HEK293 (cell line): ENCODE results near the gene MMS22L.

Experiments used
- CTCF ChIA-PET: fragments of 350-600 bp; formaldehyde crosslinking; extraction: SDS; loops from one replicate; lab custom pipeline; 2021; ENCODE audit warnings: antibody characterized with exemption; lab: Yijun Ruan, JAX
- POLR2A ChIA-PET: fragments of 300-600 bp; formaldehyde crosslinking; extraction: SDS; loops from one replicate; lab custom pipeline; 2020; ENCODE audit warnings: antibody characterized with exemption, inconsistent platforms; lab: Yijun Ruan, JAX
- H3K27ac ChIP-seq: fragments of 200-500 bp; sonication (Bioruptor generic); 2 replicates; pipeline ENCODE4 v1.5.1; 2014; ENCODE audit warnings: low read depth, low read length, control low read depth, inconsistent platforms; ENCODE audit errors: extremely low read depth
- H3K36me3 ChIP-seq, 2 experiments: fragments of 200-500 bp in 1 of 2; sonication (Bioruptor generic) in 1 of 2; 1 replicate in 1 of 2; 2 replicates in 1 of 2; pipeline ENCODE4 v1.5.1; 2014 to 2017; ENCODE audit warnings: inconsistent platforms in 2 of 2, low read length in 2 of 2; ENCODE audit not compliant: control insufficient read depth in 2 of 2, insufficient read depth in 1 of 2
- H3K4me1 ChIP-seq: fragments of 200-500 bp; sonication (Bioruptor generic); 2 replicates; pipeline ENCODE4 v1.5.1; 2014; ENCODE audit warnings: mild to moderate bottlenecking, low read length, inconsistent platforms; ENCODE audit not compliant: control insufficient read depth, insufficient read depth
- H3K4me3 ChIP-seq: 2 replicates; pipeline ENCODE4 v1.5.1; 2011; ENCODE audit warnings: low read depth, mild to moderate bottlenecking, control low read depth, low read length, moderate library complexity
- H3K9me3 ChIP-seq: fragments of 200-500 bp; sonication (Bioruptor generic); 2 replicates; pipeline ENCODE4 v1.5.1; 2014; ENCODE audit warnings: low read depth, low read length, inconsistent platforms; ENCODE audit not compliant: control insufficient read depth, insufficient read depth
- EGR2 ChIP-seq: fragments of 450-650 bp; formaldehyde crosslinking; IDR thresholded peaks from 2 replicates; pipeline ENCODE4 v1.5.1; 2016; ENCODE audit warnings: low read depth, missing biosample characterization, missing genetic modification characterization
- GLIS2 ChIP-seq: fragments of 450-650 bp; formaldehyde crosslinking; IDR thresholded peaks from 2 replicates; pipeline ENCODE4 v1.5.1; 2016; ENCODE audit warnings: missing biosample characterization, missing genetic modification characterization
- HOXA7 ChIP-seq: sonication (generic); formaldehyde crosslinking; IDR thresholded peaks from 2 replicates; pipeline ENCODE4 v1.8.1; 2022; ENCODE audit warnings: missing genetic modification reagents, borderline replicate concordance
- KLF1 ChIP-seq: fragments of 450-650 bp; formaldehyde crosslinking; IDR thresholded peaks from 2 replicates; pipeline ENCODE4 v1.5.1; 2016; ENCODE audit warnings: missing biosample characterization, missing genetic modification characterization
- KLF10 ChIP-seq: fragments of 450-650 bp; IDR thresholded peaks from 2 replicates; pipeline ENCODE4 v1.5.1; 2018; ENCODE audit warnings: missing biosample characterization, mild to moderate bottlenecking, missing genetic modification characterization
- PRDM1 ChIP-seq: fragments of 450-650 bp; formaldehyde crosslinking; IDR thresholded peaks from 2 replicates; pipeline ENCODE4; 2016; ENCODE audit warnings: missing biosample characterization, missing genetic modification characterization
- SP2 ChIP-seq: fragments of 450-650 bp; formaldehyde crosslinking; IDR thresholded peaks from 2 replicates; pipeline ENCODE4 v1.5.1; 2016; ENCODE audit warnings: missing biosample characterization, missing genetic modification characterization
- YY1 ChIP-seq: fragments of 450-650 bp; formaldehyde crosslinking; IDR thresholded peaks from 2 replicates; pipeline ENCODE4 v1.5.1; 2018; ENCODE audit warnings: missing biosample characterization, missing genetic modification characterization
- ZBTB7A ChIP-seq: fragments of 450-650 bp; formaldehyde crosslinking; IDR thresholded peaks from 2 replicates; pipeline ENCODE4 v1.5.1; 2016; ENCODE audit warnings: low read depth, missing biosample characterization, missing genetic modification characterization
- ZFP37 ChIP-seq: fragments of 450-650 bp; formaldehyde crosslinking; IDR thresholded peaks from 2 replicates; pipeline ENCODE4 v1.5.1; 2016; ENCODE audit warnings: missing biosample characterization, missing genetic modification characterization
- ZNF148 ChIP-seq: fragments of 450-650 bp; formaldehyde crosslinking; IDR thresholded peaks from 2 replicates; pipeline ENCODE4 v1.5.0; 2017; ENCODE audit warnings: missing biosample characterization, missing genetic modification characterization, borderline replicate concordance
- ZNF223 ChIP-seq: fragments of 450-650 bp; formaldehyde crosslinking; IDR thresholded peaks from 2 replicates; pipeline ENCODE4 v1.5.1; 2016; ENCODE audit warnings: missing biosample characterization, missing genetic modification characterization
- ZNF23 ChIP-seq: fragments of 450-650 bp; formaldehyde crosslinking; IDR thresholded peaks from 2 replicates; pipeline ENCODE4 v1.5.1; 2016; ENCODE audit warnings: missing biosample characterization, missing genetic modification characterization, borderline replicate concordance
- ZNF274 ChIP-seq, 2 experiments: fragments of 200-500 bp in 1 of 2; fragments of 450-650 bp in 1 of 2; sonication (Bioruptor generic) in 1 of 2; formaldehyde crosslinking in 1 of 2; IDR thresholded peaks; 2 replicates each; pipeline versions ENCODE4 v1.5.1 to v1.6.1; 2014 to 2016; ENCODE audit warnings: borderline replicate concordance in 1 of 2, inconsistent platforms in 1 of 2, low read length in 1 of 2, missing biosample characterization in 1 of 2, missing genetic modification characterization in 1 of 2
- ZNF292 ChIP-seq: fragments of 450-650 bp; formaldehyde crosslinking; IDR thresholded peaks from 2 replicates; pipeline ENCODE4 v1.5.1; 2016; ENCODE audit warnings: low read depth, missing biosample characterization, missing genetic modification characterization, borderline replicate concordance
- ZNF302 ChIP-seq: fragments of 450-650 bp; formaldehyde crosslinking; IDR thresholded peaks from 2 replicates; pipeline ENCODE4 v1.5.1; 2016; ENCODE audit warnings: missing biosample characterization, missing genetic modification characterization, low read depth
- ZNF341 ChIP-seq: fragments of 450-650 bp; formaldehyde crosslinking; IDR thresholded peaks from 2 replicates; pipeline ENCODE4; 2016; ENCODE audit warnings: low read depth, missing biosample characterization, missing genetic modification characterization
- ZNF433 ChIP-seq: fragments of 450-650 bp; formaldehyde crosslinking; IDR thresholded peaks from 2 replicates; pipeline ENCODE4 v1.5.1; 2016; ENCODE audit warnings: missing biosample characterization, missing genetic modification characterization, low read depth
- ZNF529 ChIP-seq: fragments of 450-650 bp; formaldehyde crosslinking; IDR thresholded peaks from 2 replicates; pipeline ENCODE4 v1.5.1; 2017; ENCODE audit warnings: missing genetic modification characterization, missing biosample characterization; ENCODE audit not compliant: insufficient replicate concordance
- ZNF555 ChIP-seq: fragments of 450-650 bp; formaldehyde crosslinking; conservative IDR thresholded peaks from 2 replicates; pipeline ENCODE4 v1.5.1; 2017; ENCODE audit warnings: missing biosample characterization, mild to moderate bottlenecking, missing genetic modification characterization, inconsistent platforms
- ZNF654 ChIP-seq: fragments of 450-650 bp; formaldehyde crosslinking; IDR thresholded peaks from 2 replicates; pipeline ENCODE4 v1.5.1; 2016; ENCODE audit warnings: low read depth, missing biosample characterization, missing genetic modification characterization
- ZNF701 ChIP-seq: fragments of 450-650 bp; formaldehyde crosslinking; IDR thresholded peaks from 2 replicates; pipeline ENCODE4 v1.5.1; 2016; ENCODE audit warnings: missing biosample characterization, missing genetic modification characterization
- ZNF747 ChIP-seq: fragments of 450-650 bp; formaldehyde crosslinking; IDR thresholded peaks from 2 replicates; pipeline ENCODE4 v1.5.1; 2016; ENCODE audit warnings: missing biosample characterization, missing genetic modification characterization
- ZNF837 ChIP-seq: fragments of 450-650 bp; formaldehyde crosslinking; IDR thresholded peaks from 2 replicates; pipeline ENCODE4 v1.5.1; 2016; ENCODE audit warnings: missing biosample characterization, missing genetic modification characterization
- TF ChIP-seq, protein P1 (sequence below): fragments of 450-650 bp; formaldehyde crosslinking; IDR thresholded peaks from 2 replicates; pipeline ENCODE4 v1.5.1; 2016; ENCODE audit warnings: missing biosample characterization, missing genetic modification characterization
- TF ChIP-seq, protein P2 (sequence below): fragments of 450-650 bp; formaldehyde crosslinking; IDR thresholded peaks from 2 replicates; pipeline ENCODE4 v1.5.1; 2016; ENCODE audit warnings: missing biosample characterization, missing genetic modification characterization, low read depth

MMS22L gene

DNA sequence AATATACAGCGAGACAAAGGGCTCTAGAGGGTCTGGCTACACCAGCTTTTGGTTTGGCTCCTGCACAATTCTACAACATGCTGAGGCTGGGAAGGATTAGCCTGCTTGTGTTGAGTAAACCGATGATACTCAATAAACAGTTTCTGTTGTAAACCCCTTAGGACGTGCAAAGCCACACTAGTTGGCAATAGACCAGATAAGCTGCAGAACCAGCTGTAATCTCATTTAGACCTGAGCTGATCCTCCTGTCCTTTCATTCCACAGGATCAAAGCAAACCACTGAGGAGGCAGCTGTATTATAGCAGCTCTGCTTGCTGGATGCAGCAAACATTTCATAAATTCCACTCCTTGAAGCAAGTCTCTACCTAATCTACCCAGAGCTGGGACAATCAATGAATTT is 79.7 kb downstream of the MMS22L start:
- Histone ChIP-seq H3K36me3 (peaks cover 0 to 16% of the 10 kb centered on the region in 2 experiments; a peak in 1 of 3 replicates), H3K27ac (no peak overlapping the region), H3K4me3 (no peak overlapping the region), H3K9me3 (no peaks in the 10 kb centered on the region), H3K4me1 (0 out of 2 replicates have a peak, but pooled peaks cover 4% of the 10 kb centered on the region)
- CTCF ChIA-PET, result interaction anchor here (0.6 to 8.6 kb wide), 5 partner anchors 10 to 799 kb away, joined by 3 to 79 read pairs (median 4); no protein-coding TSS in a partner anchor
- TF ChIP-seq ZNF292 (tag by site-specific recombination), result no peak
- no peak for TF ChIP-seq ZNF341 (tag by site-specific recombination)
- POLR2A ChIA-PET, result no interaction called here

GRCh38 chr6:97198046-97198565 is 84.9 kb downstream of the MMS22L start:
- Histone ChIP-seq H3K36me3 (peaks cover 0 to 50% of the 10 kb centered on the region in 2 experiments; a peak in 1 of 3 replicates), H3K27ac (no peak overlapping the region), H3K9me3 (no peaks in the 10 kb centered on the region), H3K4me3 (no peak overlapping the region), H3K4me1 (no peaks in the 10 kb centered on the region)
- ChIA-PET CTCF (interaction anchor here (1.2 to 8.6 kb wide), 3 partner anchors 10 to 239 kb away, joined by 4 to 79 read pairs (median 4); no protein-coding TSS in a partner anchor), POLR2A (no interaction called here)
- TF ChIP-seq ZNF701 (tag by site-specific recombination), result no peak
- TF ChIP-seq, protein P1, sequence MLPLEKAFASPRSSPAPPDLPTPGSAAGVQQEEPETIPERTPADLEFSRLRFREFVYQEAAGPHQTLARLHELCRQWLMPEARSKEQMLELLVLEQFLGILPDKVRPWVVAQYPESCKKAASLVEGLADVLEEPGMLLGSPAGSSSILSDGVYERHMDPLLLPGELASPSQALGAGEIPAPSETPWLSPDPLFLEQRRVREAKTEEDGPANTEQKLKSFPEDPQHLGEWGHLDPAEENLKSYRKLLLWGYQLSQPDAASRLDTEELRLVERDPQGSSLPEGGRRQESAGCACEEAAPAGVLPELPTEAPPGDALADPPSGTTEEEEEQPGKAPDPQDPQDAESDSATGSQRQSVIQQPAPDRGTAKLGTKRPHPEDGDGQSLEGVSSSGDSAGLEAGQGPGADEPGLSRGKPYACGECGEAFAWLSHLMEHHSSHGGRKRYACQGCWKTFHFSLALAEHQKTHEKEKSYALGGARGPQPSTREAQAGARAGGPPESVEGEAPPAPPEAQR (tag by site-specific recombination), result no peak
- no peak for TF ChIP-seq ZNF274 (IDR thresholded peaks at IDR 0.05; ENCODE audit: low read length)
- no peak for TF ChIP-seq ZNF274 (tag by site-specific recombination; IDR thresholded peaks at IDR 0.05; ENCODE audit: borderline replicate concordance)
- TF ChIP-seq GLIS2 (tag by site-specific recombination), result no peak
- no peak for TF ChIP-seq ZNF747
- TF ChIP-seq, protein P2, sequence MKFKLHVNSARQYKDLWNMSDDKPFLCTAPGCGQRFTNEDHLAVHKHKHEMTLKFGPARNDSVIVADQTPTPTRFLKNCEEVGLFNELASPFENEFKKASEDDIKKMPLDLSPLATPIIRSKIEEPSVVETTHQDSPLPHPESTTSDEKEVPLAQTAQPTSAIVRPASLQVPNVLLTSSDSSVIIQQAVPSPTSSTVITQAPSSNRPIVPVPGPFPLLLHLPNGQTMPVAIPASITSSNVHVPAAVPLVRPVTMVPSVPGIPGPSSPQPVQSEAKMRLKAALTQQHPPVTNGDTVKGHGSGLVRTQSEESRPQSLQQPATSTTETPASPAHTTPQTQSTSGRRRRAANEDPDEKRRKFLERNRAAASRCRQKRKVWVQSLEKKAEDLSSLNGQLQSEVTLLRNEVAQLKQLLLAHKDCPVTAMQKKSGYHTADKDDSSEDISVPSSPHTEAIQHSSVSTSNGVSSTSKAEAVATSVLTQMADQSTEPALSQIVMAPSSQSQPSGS (tag by site-specific recombination), result no peak
- no peak for TF ChIP-seq ZNF555 (tag by site-specific recombination)
- no peak for TF ChIP-seq YY1 (tag by site-specific recombination)
- no peak for TF ChIP-seq KLF10 (tag by site-specific recombination)
- TF ChIP-seq ZNF433 (tag by site-specific recombination), result no peak
- TF ChIP-seq KLF1 (tag by site-specific recombination), result no peak
- no peak for TF ChIP-seq ZNF654 (tag by site-specific recombination)
- TF ChIP-seq ZFP37 (tag by site-specific recombination), result no peak
- TF ChIP-seq PRDM1, result no peak
- no peak for TF ChIP-seq ZBTB7A (tag by site-specific recombination)
- TF ChIP-seq HOXA7 (CRISPR knock-in tag), result no peak
- no peak for TF ChIP-seq EGR2 (tag by site-specific recombination)

DNA sequence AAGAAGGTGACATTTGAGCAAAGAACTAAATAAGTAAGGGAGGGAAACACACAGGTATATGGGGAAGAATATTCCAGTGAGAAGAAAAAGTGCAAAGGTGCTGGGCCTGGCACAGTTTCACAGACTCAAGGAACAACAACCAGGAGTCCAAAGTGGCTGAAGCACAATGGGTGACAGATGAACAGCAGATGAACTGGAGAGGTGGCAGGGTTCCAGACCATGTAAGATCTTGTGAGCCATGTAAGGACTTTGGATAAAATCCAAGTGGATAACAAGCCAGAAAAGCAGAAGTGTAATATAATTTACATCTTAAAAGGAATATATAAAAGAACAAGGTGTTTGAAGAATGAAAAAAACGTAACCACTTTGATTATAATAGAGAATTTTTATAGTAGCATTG is 87.9 kb downstream of the MMS22L start:
- TF ChIP-seq SP2 (tag by site-specific recombination), result no peak
- no peak for TF ChIP-seq ZNF302 (tag by site-specific recombination)
- no peak for TF ChIP-seq ZNF837
- TF ChIP-seq ZNF223 (tag by site-specific recombination), result no peak
- no peak for TF ChIP-seq ZNF529 (tag by site-specific recombination)
- no peak for TF ChIP-seq ZNF148 (tag by site-specific recombination)
- TF ChIP-seq ZNF23 (tag by site-specific recombination), result no peak
- TF ChIP-seq, all 188 proteins: peak for 0
- H3K9me3 ChIP-seq, result no peaks in the 10 kb centered on the region
- peaks cover 0 to 51% of the 10 kb centered on the region in 2 experiments; a peak in 1 of 3 replicates for H3K36me3 ChIP-seq
- H3K4me3 ChIP-seq, result no peak overlapping the region
- no peaks in the 10 kb centered on the region for H3K4me1 ChIP-seq
- CTCF ChIA-PET, result interaction anchor here (2.2 kb wide), 1 partner anchor 9 kb away, joined by 12 read pairs; no protein-coding TSS in a partner anchor
- H3K27ac ChIP-seq, result no peak overlapping the region
- POLR2A ChIA-PET, result no interaction called here
